Measurements from ENCODE around the gene KRT2. TPM values are rescaled to one million over a fixed set of nuclear protein-coding genes. Genes with fewer than 3 reads are reported as not detected.

Gene KRT2
- total RNA-seq, 4 donors from 2014 or later, result 357 to 1,953 (median 1,221) TPM

DNA sequence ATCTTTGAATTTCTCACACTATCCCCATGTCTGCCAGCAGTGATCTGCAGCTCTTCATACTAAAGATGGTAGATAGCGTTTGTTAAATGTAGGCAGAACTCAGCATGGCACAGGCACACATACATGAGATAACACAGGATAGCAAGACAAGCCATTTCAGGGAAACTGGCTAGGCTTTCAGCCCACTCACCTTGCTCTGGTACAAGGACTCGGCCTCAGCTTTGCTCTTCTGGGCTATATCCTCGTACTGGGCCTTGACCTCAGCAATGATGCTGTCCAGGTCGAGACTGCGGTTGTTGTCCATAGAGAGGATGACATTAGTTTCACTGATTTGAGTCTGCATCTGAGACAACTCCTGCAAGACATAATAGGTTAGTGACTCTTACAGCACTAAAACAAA, 25.1 kb upstream of the KRT2 start:
- H3K27ac ChIP-seq, result peak overlapping the region; percentile 44
- peaks cover 7% of the 10 kb centered on the region for H3K27me3 ChIP-seq
- TF ChIP-seq, protein P1, sequence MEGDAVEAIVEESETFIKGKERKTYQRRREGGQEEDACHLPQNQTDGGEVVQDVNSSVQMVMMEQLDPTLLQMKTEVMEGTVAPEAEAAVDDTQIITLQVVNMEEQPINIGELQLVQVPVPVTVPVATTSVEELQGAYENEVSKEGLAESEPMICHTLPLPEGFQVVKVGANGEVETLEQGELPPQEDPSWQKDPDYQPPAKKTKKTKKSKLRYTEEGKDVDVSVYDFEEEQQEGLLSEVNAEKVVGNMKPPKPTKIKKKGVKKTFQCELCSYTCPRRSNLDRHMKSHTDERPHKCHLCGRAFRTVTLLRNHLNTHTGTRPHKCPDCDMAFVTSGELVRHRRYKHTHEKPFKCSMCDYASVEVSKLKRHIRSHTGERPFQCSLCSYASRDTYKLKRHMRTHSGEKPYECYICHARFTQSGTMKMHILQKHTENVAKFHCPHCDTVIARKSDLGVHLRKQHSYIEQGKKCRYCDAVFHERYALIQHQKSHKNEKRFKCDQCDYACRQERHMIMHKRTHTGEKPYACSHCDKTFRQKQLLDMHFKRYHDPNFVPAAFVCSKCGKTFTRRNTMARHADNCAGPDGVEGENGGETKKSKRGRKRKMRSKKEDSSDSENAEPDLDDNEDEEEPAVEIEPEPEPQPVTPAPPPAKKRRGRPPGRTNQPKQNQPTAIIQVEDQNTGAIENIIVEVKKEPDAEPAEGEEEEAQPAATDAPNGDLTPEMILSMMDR (IDR thresholded peaks at IDR 0.05), result no peak
- no peak for TF ChIP-seq POLR2A (IDR thresholded peaks at IDR 0.05)
- no peak for TF ChIP-seq POLR2AphosphoS5 (IDR thresholded peaks at IDR 0.05)
- no peak for TF ChIP-seq EP300 (IDR thresholded peaks at IDR 0.05)
- H3K36me3 ChIP-seq, result no peaks in the 10 kb centered on the region
- no peak for DNase-seq (ENCODE audit: low spot score in 2 of 2)
- peak overlapping the region; percentile 39 for H3K4me3 ChIP-seq
- no peaks in the 10 kb centered on the region for H3K9me3 ChIP-seq
- WGBS, result 86% methylated on average over 5 of the region's 5 CpGs
- H3K4me1 ChIP-seq, result peaks cover 11% of the 10 kb centered on the region

DNA sequence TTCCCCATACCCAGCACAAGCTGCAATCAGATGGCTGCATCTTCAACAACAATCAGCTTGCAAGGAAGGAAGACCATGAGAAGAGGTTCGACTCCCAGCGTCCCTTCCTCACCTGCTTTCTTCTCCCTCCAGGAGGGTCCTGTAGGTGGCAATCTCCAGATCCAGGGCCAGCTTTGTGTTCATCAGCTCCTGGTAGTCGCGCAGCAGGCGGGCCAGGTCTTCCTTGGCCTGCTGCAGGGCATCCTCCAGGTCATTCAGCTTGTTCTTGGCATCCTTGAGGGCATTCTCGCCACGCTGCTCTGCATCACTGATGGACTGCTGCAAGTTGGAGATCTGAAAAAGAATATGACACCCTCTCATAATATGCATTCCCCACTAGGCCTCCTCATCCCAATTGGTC, 24.2 kb upstream of the KRT2 start:
- no peaks in the 10 kb centered on the region for H3K9me3 ChIP-seq
- WGBS, result 87% methylated on average over 4 of the region's 7 CpGs
- H3K4me3 ChIP-seq, result peak overlapping the region; percentile 39
- H3K36me3 ChIP-seq, result no peaks in the 10 kb centered on the region
- TF ChIP-seq EP300 (IDR thresholded peaks at IDR 0.05), result no peak
- no peak overlapping the region for H3K27ac ChIP-seq
- no peak for DNase-seq (ENCODE audit: low spot score in 2 of 2)
- peaks cover 2% of the 10 kb centered on the region for H3K4me1 ChIP-seq
- H3K27me3 ChIP-seq, result peaks cover 7% of the 10 kb centered on the region

DNA sequence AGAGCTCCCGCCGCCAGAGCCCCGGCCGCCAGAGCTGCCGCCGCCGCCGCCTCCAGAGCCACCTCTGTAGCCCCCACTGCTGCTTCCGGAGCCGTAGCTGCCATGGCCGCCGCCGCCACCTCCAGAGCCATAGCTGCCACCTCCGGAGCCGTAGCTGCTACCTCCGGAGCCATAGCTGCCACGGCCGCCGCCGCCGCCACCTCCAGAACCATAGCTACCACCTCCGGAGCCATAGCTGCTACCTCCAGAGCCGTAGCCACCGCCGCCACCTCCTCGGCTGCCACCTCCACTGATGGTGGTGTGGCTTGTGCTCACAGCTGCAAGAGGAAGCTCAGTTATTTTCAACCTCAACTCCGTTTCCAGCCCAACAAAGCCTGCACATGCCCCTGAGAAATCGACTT, 23.3 kb upstream of the KRT2 start:
- DNase-seq (ENCODE audit: low spot score in 2 of 2), result no peak
- Histone ChIP-seq H3K4me3 (no peak overlapping the region), H3K4me1 (no peaks in the 10 kb centered on the region), H3K27me3 (peaks cover 7% of the 10 kb centered on the region), H3K36me3 (no peaks in the 10 kb centered on the region), H3K27ac (no peak overlapping the region), H3K9me3 (no peaks in the 10 kb centered on the region)
- TF ChIP-seq, protein P1 (IDR thresholded peaks at IDR 0.05), result no peak
- TF ChIP-seq EP300 (IDR thresholded peaks at IDR 0.05), result no peak
- TF ChIP-seq POLR2AphosphoS5 (IDR thresholded peaks at IDR 0.05), result no peak
- no peak for TF ChIP-seq POLR2A (IDR thresholded peaks at IDR 0.05)
- WGBS, result 95% methylated on average over 24 of the region's 28 CpGs

DNA sequence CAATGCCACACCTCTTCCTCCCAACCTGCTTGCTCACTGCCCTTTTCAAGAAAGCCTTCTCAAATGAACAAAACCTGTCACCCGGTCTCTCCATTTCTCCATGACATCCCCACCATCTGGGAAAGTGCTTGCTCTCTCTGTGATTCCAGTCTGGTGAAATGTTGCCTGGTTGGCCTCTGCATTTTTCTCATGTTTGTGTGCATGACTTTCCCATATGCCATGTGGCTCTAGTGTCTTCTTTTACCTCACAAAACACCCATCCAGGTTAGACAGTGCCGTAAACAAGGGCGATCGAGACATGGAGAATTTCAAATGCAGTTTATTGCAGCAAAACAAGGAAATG, 22.4 kb upstream of the KRT2 start:
- no peak overlapping the region for H3K27ac ChIP-seq
- H3K27me3 ChIP-seq, result peaks cover 3% of the 10 kb centered on the region
- TF ChIP-seq, protein P1 (IDR thresholded peaks at IDR 0.05), result no peak
- TF ChIP-seq POLR2AphosphoS5 (IDR thresholded peaks at IDR 0.05) (no peak), POLR2A (IDR thresholded peaks at IDR 0.05) (no peak), EP300 (IDR thresholded peaks at IDR 0.05) (no peak)
- WGBS, result 84% methylated on average over 4 of the region's 4 CpGs
- no peaks in the 10 kb centered on the region for H3K36me3 ChIP-seq
- DNase-seq (ENCODE audit: low spot score in 2 of 2), result no peak
- H3K4me3 ChIP-seq, result no peak overlapping the region
- no peaks in the 10 kb centered on the region for H3K4me1 ChIP-seq
- H3K9me3 ChIP-seq, result no peaks in the 10 kb centered on the region

DNA sequence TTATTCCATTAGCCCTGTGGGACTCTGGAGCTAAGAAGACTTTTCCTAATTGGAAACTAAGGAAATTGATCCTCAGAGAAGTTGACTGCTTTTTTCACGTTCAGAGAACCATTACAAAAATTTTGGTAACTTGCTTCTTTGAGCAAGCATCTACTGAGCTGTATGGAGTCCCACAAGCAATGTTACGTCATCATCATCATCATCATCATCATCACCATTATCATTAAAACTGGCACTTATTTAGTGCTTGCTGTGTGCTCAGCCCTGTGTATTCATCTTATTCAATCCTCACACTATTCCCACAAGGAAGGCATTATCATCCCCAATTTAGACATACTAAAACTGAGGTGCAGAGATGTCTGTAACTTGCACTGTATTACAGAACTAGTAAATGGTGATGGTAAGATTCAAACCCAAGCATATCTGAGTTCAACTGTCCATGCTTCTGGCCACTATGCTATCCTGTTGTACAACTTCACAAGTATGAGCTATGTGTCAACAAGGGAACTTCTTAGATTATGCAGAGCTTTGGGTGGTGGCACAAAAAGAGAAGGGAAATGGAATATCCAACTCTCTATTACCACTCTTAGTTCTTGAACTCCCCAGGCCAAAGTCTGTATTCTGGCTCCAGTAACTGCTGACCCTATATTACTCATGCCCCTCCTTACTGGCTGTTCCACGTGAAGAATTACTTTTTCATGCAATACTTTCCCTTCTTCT, 21.9 kb upstream of the KRT2 start:
- Histone ChIP-seq H3K36me3 (no peaks in the 10 kb centered on the region), H3K4me3 (no peak overlapping the region), H3K27ac (no peak overlapping the region), H3K4me1 (no peaks in the 10 kb centered on the region), H3K9me3 (no peaks in the 10 kb centered on the region), H3K27me3 (peaks cover 3% of the 10 kb centered on the region)
- WGBS, result 69% methylated on average over 3 of the region's 3 CpGs
- no peak for DNase-seq (ENCODE audit: low spot score in 2 of 2)
- TF ChIP-seq POLR2A (IDR thresholded peaks at IDR 0.05) (no peak), EP300 (IDR thresholded peaks at IDR 0.05) (no peak), POLR2AphosphoS5 (IDR thresholded peaks at IDR 0.05) (no peak)
- TF ChIP-seq, protein P1 (IDR thresholded peaks at IDR 0.05), result no peak

DNA sequence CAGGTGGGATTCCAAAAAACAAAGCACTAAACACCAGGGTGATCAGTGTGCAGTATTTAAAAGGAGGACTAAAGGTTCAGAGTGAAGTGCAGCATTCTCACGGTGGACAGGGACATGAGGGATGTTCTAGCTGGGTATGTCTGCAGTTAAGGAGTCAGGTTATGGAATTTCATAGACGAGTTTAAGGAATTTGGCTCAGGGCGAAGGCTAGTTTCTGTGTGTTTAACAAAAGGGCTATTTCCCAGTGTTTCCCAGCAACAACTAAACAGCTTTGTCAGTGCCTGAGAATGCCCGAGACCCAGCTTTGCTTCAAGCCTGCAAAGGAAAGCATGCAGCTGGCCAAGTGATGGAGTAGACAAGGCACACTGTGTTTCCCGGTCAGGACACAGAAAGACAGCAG, 21.2 kb upstream of the KRT2 start:
- Histone ChIP-seq H3K27ac (no peak overlapping the region), H3K4me1 (no peaks in the 10 kb centered on the region), H3K9me3 (no peaks in the 10 kb centered on the region), H3K36me3 (no peaks in the 10 kb centered on the region), H3K27me3 (peaks cover 3% of the 10 kb centered on the region), H3K4me3 (no peak overlapping the region)
- DNase-seq (ENCODE audit: low spot score in 2 of 2), result no peak
- TF ChIP-seq, protein P1 (IDR thresholded peaks at IDR 0.05), result no peak
- TF ChIP-seq POLR2A (IDR thresholded peaks at IDR 0.05) (no peak), EP300 (IDR thresholded peaks at IDR 0.05) (no peak), POLR2AphosphoS5 (IDR thresholded peaks at IDR 0.05) (no peak)
- 66% methylated on average over 5 of the region's 5 CpGs for WGBS
